SJSA1 (cell line): ENCODE measurements around the gene SHROOM2. TPM values are rescaled to one million over a fixed set of nuclear protein-coding genes. Genes with fewer than 3 reads are reported as not detected.
"Not testable (repeated sequence)": the region's sequence is repeated elsewhere in the genome, so short reads cannot be mapped to it uniquely, and the experiment has no call there.

Experiments used
- DNase-seq, 2 experiments: peaks; one replicate each; pipeline ENCODE4 v3.0.0-alpha.2; 2015 to 2020; ENCODE audit warnings: low spot score in 2 of 2, low read depth in 1 of 2
- H3K27ac ChIP-seq: fragments of 250-450 bp; sonication (Bioruptor Pico); 2 replicates; pipeline ENCODE4 v1.5.1; 2020; ENCODE audit warnings: mild to moderate bottlenecking, moderate library complexity
- H3K27me3 ChIP-seq: fragments of 250-450 bp; sonication (Bioruptor Pico); replicated peaks from 2 replicates; pipeline ENCODE4 v1.5.1; 2020; ENCODE audit warnings: mild to moderate bottlenecking, moderate library complexity
- H3K36me3 ChIP-seq: fragments of 250-450 bp; sonication (Bioruptor Pico); 2 replicates; pipeline ENCODE4 v1.5.1; 2020; ENCODE audit warnings: mild to moderate bottlenecking
- H3K4me1 ChIP-seq: fragments of 250-450 bp; sonication (Bioruptor Pico); replicated peaks from 2 replicates; pipeline ENCODE4 v1.6.1; 2021; ENCODE audit warnings: mild to moderate bottlenecking
- H3K4me3 ChIP-seq: fragments of 250-450 bp; sonication (Bioruptor Pico); 2 replicates; pipeline ENCODE4 v1.5.1; 2020; ENCODE audit warnings: mild to moderate bottlenecking
- H3K9me3 ChIP-seq: fragments of 250-450 bp; sonication (Bioruptor Pico); replicated peaks from 2 replicates; pipeline ENCODE4 v1.5.1; 2020; ENCODE audit warnings: mild to moderate bottlenecking
- total RNA-seq: library from RNA; depleted of rRNA; stranded (reverse); fragments of >200 nt; shearing (Covaris generic); gene quantifications from 2 replicates; pipeline ENCODE4 v1.2.3, GENCODE V29; 2014

Gene SHROOM2
- total RNA-seq, 1 experiment from 2014 or later: 0.58 TPM

GRCh38 chrX:9856588-9856987 lies 70.4 kb downstream of the SHROOM2 start:
- Histone ChIP-seq H3K27me3 (no peaks in the 10 kb centered on the region), H3K36me3 (no peaks in the 10 kb centered on the region), H3K27ac (no peak overlapping the region), H3K4me1 (no peaks in the 10 kb centered on the region), H3K9me3 (no peaks in the 10 kb centered on the region), H3K4me3 (no peak overlapping the region)
- no peak for DNase-seq

GRCh38 chrX:9857575-9858474 lies 71.6 kb downstream of the SHROOM2 start:
- H3K36me3 ChIP-seq: no peaks in the 10 kb centered on the region
- no peaks in the 10 kb centered on the region for H3K4me1 ChIP-seq
- no peak for DNase-seq
- no peaks in the 10 kb centered on the region for H3K27me3 ChIP-seq
- H3K9me3 ChIP-seq: no peaks in the 10 kb centered on the region
- H3K27ac ChIP-seq: no peak overlapping the region
- H3K4me3 ChIP-seq: no peak overlapping the region

- H3K36me3 ChIP-seq, H3K27ac ChIP-seq: not testable (repeated sequence)
Measured at GRCh38 chrX:9858684-9859083, 72.5 kb downstream of the SHROOM2 start.

GRCh38 chrX:9859711-9860555 lies 73.7 kb downstream of the SHROOM2 start:
- H3K27ac ChIP-seq: no peak overlapping the region
- H3K9me3 ChIP-seq: no peaks in the 10 kb centered on the region
- H3K4me3 ChIP-seq: no peak overlapping the region
- no peaks in the 10 kb centered on the region for H3K27me3 ChIP-seq
- peak in 1 of 2 experiments; percentile 7 for DNase-seq
- H3K36me3 ChIP-seq: no peaks in the 10 kb centered on the region
- no peaks in the 10 kb centered on the region for H3K4me1 ChIP-seq

More at GRCh38 chrX:9858684-9859083, 72.5 kb downstream of the SHROOM2 start:
- H3K27me3 ChIP-seq, H3K9me3 ChIP-seq, H3K4me1 ChIP-seq, DNase-seq, H3K4me3 ChIP-seq: not testable (repeated sequence)

- Histone ChIP-seq H3K4me3 (no peak overlapping the region), H3K36me3 (no peaks in the 10 kb centered on the region), H3K9me3 (no peaks in the 10 kb centered on the region), H3K27ac (no peak overlapping the region), H3K4me1 (no peaks in the 10 kb centered on the region), H3K27me3 (no peaks in the 10 kb centered on the region)
- DNase-seq: no peak
Measured at GRCh38 chrX:9860826-9861225, 74.6 kb downstream of the SHROOM2 start.

- no peaks in the 10 kb centered on the region for H3K36me3 ChIP-seq
- H3K27ac ChIP-seq: no peak overlapping the region
- H3K27me3 ChIP-seq: no peaks in the 10 kb centered on the region
- no peaks in the 10 kb centered on the region for H3K4me1 ChIP-seq
- no peak overlapping the region for H3K4me3 ChIP-seq
- no peak for DNase-seq
- no peaks in the 10 kb centered on the region for H3K9me3 ChIP-seq
Measured at GRCh38 chrX:9861711-9862110, 75.5 kb downstream of the SHROOM2 start.

- Histone ChIP-seq H3K9me3 (no peaks in the 10 kb centered on the region), H3K36me3 (no peaks in the 10 kb centered on the region), H3K4me3 (no peak overlapping the region), H3K27me3 (no peaks in the 10 kb centered on the region), H3K4me1 (no peaks in the 10 kb centered on the region), H3K27ac (no peak overlapping the region)
- no peak for DNase-seq
Measured at GRCh38 chrX:9862525-9862924, 76.3 kb downstream of the SHROOM2 start.

GRCh38 chrX:9862953-9863352 lies 76.7 kb downstream of the SHROOM2 start:
- Histone ChIP-seq H3K4me1 (no peaks in the 10 kb centered on the region), H3K36me3 (no peaks in the 10 kb centered on the region), H3K4me3 (no peak overlapping the region), H3K9me3 (no peaks in the 10 kb centered on the region), H3K27me3 (no peaks in the 10 kb centered on the region), H3K27ac (no peak overlapping the region)
- no peak for DNase-seq

GRCh38 chrX:9864011-9864410 lies 77.8 kb downstream of the SHROOM2 start:
- Histone ChIP-seq H3K4me3 (no peak overlapping the region), H3K4me1 (no peaks in the 10 kb centered on the region), H3K9me3 (no peaks in the 10 kb centered on the region), H3K27me3 (no peaks in the 10 kb centered on the region), H3K36me3 (no peaks in the 10 kb centered on the region), H3K27ac (no peak overlapping the region)
- DNase-seq: no peak

GRCh38 chrX:9865804-9866472 lies 79.7 kb downstream of the SHROOM2 start:
- no peak for DNase-seq
- H3K27ac ChIP-seq: no peak overlapping the region

GRCh38 chrX:9866633-9867032 lies 80.4 kb downstream of the SHROOM2 start:
- DNase-seq: no peak
- Histone ChIP-seq H3K4me1 (no peaks in the 10 kb centered on the region), H3K27me3 (no peaks in the 10 kb centered on the region), H3K36me3 (no peaks in the 10 kb centered on the region), H3K9me3 (no peaks in the 10 kb centered on the region), H3K4me3 (no peak overlapping the region), H3K27ac (no peak overlapping the region)

More at GRCh38 chrX:9865804-9866472, 79.7 kb downstream of the SHROOM2 start:
- Histone ChIP-seq H3K9me3 (no peaks in the 10 kb centered on the region), H3K36me3 (no peaks in the 10 kb centered on the region), H3K27me3 (no peaks in the 10 kb centered on the region), H3K4me1 (no peaks in the 10 kb centered on the region), H3K4me3 (no peak overlapping the region)

GRCh38 chrX:9867226-9867625 lies 81.0 kb downstream of the SHROOM2 start:
- no peaks in the 10 kb centered on the region for H3K27me3 ChIP-seq
- no peak overlapping the region for H3K27ac ChIP-seq
- H3K9me3 ChIP-seq: no peaks in the 10 kb centered on the region
- no peak for DNase-seq
- no peaks in the 10 kb centered on the region for H3K4me1 ChIP-seq
- H3K36me3 ChIP-seq: no peaks in the 10 kb centered on the region
- H3K4me3 ChIP-seq: no peak overlapping the region

GRCh38 chrX:9867753-9868152 lies 81.5 kb downstream of the SHROOM2 start:
- Histone ChIP-seq H3K4me3 (no peak overlapping the region), H3K27me3 (no peaks in the 10 kb centered on the region), H3K36me3 (no peaks in the 10 kb centered on the region), H3K27ac (no peak overlapping the region), H3K4me1 (no peaks in the 10 kb centered on the region), H3K9me3 (no peaks in the 10 kb centered on the region)
- DNase-seq: no peak
